GM18951 (cell line): ENCODE data around the gene AKIRIN2.

Experiments
- POLR2A ChIP-seq: IDR thresholded peaks from 4 replicates; pipeline ENCODE4 v1.6.1; 2011; ENCODE audit warnings: mild to moderate bottlenecking; ENCODE audit not compliant: insufficient read length, insufficient read depth; ENCODE audit errors: extremely low read depth
- in situ Hi-C: fragments of 300-500 bp; cut with MboI; formaldehyde crosslinking; loops from one replicate; pipeline ENCODE4 v1.12.0; 2022; ENCODE audit warnings: low sequenced_read_pairs, mixed read lengths, inconsistent platforms; ENCODE audit not compliant: unreplicated experiment

AKIRIN2 gene

GRCh38 chr6:87701676-87702588, at the start of gene AKIRIN2:
TSS of gene AKIRIN2 (minus strand) at chr6:87702233. CDS start at chr6:87701684, 549 bp downstream.
- peak; percentile 94 for TF ChIP-seq POLR2A

GRCh38 chr6:87747646-87748045, 45.6 kb upstream of the AKIRIN2 start:
- TF ChIP-seq POLR2A: no peak
- in situ Hi-C loops: no loop called here

More at GRCh38 chr6:87701676-87702588, at the start of gene AKIRIN2:
- in situ Hi-C loops: no loop called here

GRCh38 chr6:87745966-87746721, 44.1 kb upstream of the AKIRIN2 start:
- TF ChIP-seq POLR2A: no peak
- in situ Hi-C loops: no loop called here

- in situ Hi-C loops: no loop called here
- no peak for TF ChIP-seq POLR2A
Measured at GRCh38 chr6:87743454-87743853, 41.4 kb upstream of the AKIRIN2 start.

- TF ChIP-seq POLR2A: no peak
- in situ Hi-C loops: no loop called here
Measured at GRCh38 chr6:87742106-87742505, 40.1 kb upstream of the AKIRIN2 start.

- in situ Hi-C loops: no loop called here
- TF ChIP-seq POLR2A: no peak
Measured at GRCh38 chr6:87741001-87741650, 39.1 kb upstream of the AKIRIN2 start.

- in situ Hi-C loops: no loop called here
- no peak for TF ChIP-seq POLR2A
Measured at GRCh38 chr6:87738744-87739143, 36.7 kb upstream of the AKIRIN2 start.

GRCh38 chr6:87738000-87738399, 36.0 kb upstream of the AKIRIN2 start:
- no peak for TF ChIP-seq POLR2A
- in situ Hi-C loops: no loop called here

GRCh38 chr6:87736809-87737540, 34.9 kb upstream of the AKIRIN2 start:
- in situ Hi-C loops: no loop called here
- no peak for TF ChIP-seq POLR2A

GRCh38 chr6:87731818-87732661, 30.0 kb upstream of the AKIRIN2 start:
- TF ChIP-seq POLR2A: no peak

GRCh38 chr6:87731080-87731479, 29.0 kb upstream of the AKIRIN2 start:
- no peak for TF ChIP-seq POLR2A
- in situ Hi-C loops: no loop called here

More at GRCh38 chr6:87731818-87732661, 30.0 kb upstream of the AKIRIN2 start:
- in situ Hi-C loops: no loop called here

GRCh38 chr6:87729965-87730719, 28.1 kb upstream of the AKIRIN2 start:
- no peak for TF ChIP-seq POLR2A

More at GRCh38 chr6:87729965-87730719, 28.1 kb upstream of the AKIRIN2 start:
- in situ Hi-C loops: no loop called here
